Kidney (tissue), 14 donors: ENCODE results near the gene ITPKC. TPM values are rescaled to one million over a fixed set of nuclear protein-coding genes. Genes with fewer than 3 reads are reported as not detected.

Experiments
- DNase-seq, 5 donors: peaks; one replicate each; pipeline ENCODE4 v3.0.0-alpha.2; 2013 to 2020
- FAIRE-seq: peaks from 2 replicates; lab custom pipeline; 2012; peaks lifted over from hg19 to GRCh38; lab: Jason Lieb, UNC
- H3K27ac ChIP-seq, 2 donors: one replicate each; pipeline ENCODE4 v1.7.0; 2013; ENCODE audit warnings: low read depth in 2 of 2, low read length in 2 of 2, inconsistent platforms in 1 of 2
- H3K27me3 ChIP-seq: one replicate; pipeline ENCODE4 v1.7.1; 2013; ENCODE audit warnings: low read length, inconsistent platforms; ENCODE audit not compliant: control insufficient read depth, insufficient read depth
- H3K36me3 ChIP-seq, 3 donors: one replicate each; pipeline versions ENCODE4 v1.7.0 to v1.7.1; 2013; ENCODE audit warnings: low read length in 3 of 3, control low read depth in 1 of 3, inconsistent platforms in 1 of 3; ENCODE audit not compliant: insufficient read depth in 3 of 3, control insufficient read depth in 2 of 3
- H3K4me1 ChIP-seq, 3 donors: one replicate each; pipeline versions ENCODE4 v1.7.0 to v1.7.1; 2013; ENCODE audit warnings: low read length in 3 of 3, inconsistent platforms in 1 of 3, low read depth in 1 of 3; ENCODE audit not compliant: control insufficient read depth in 2 of 3, insufficient read depth in 2 of 3
- H3K4me3 ChIP-seq, 3 donors: one replicate each; pipeline versions ENCODE4 v1.7.0 to v1.8.1; 2013; ENCODE audit warnings: low read length in 3 of 3, control low read depth in 1 of 3, inconsistent platforms in 1 of 3
- H3K9ac ChIP-seq, 3 donors: one replicate each; pipeline versions ENCODE4 v1.7.0 to v1.7.1; 2013; ENCODE audit warnings: low read length in 3 of 3, control low read depth in 1 of 3, inconsistent platforms in 1 of 3
- H3K9me3 ChIP-seq, 3 donors: one replicate each; pipeline versions ENCODE4 v1.7.0 to v1.7.1; 2013; ENCODE audit warnings: low read length in 3 of 3, control low read depth in 1 of 3, inconsistent platforms in 1 of 3; ENCODE audit not compliant: control insufficient read depth in 2 of 3, insufficient read depth in 1 of 3
- CTCF ChIP-seq: IDR thresholded peaks from 3 replicates; pipeline ENCODE4 v1.5.1; 2012; ENCODE audit warnings: mild to moderate bottlenecking, moderate library complexity, borderline replicate concordance; ENCODE audit not compliant: insufficient read depth; ENCODE audit errors: extremely low read depth
- intact Hi-C: fragments of 100-400 bp; cut with DNase I; formaldehyde crosslinking; loops from one replicate; pipeline ENCODE4 v1.11.1; 2022
- polyA plus RNA-seq: library from polyadenylated mRNA; stranded (reverse); fragments of 350-450 nt; fragmentation: Illumina TruSeq; extraction: RNeasy Lipid Tissue Mini Kit (QIAGEN cat#74804); gene quantifications from one replicate; pipeline ENCODE4 v1.2.3, GENCODE V29; 2014; ENCODE audit warnings: low read depth, low replicate concordance; ENCODE audit not compliant: insufficient read depth
- total RNA-seq: library from RNA; stranded (reverse); fragmentation: NEBNext Ultra II Directional; extraction: Animal tissue kit (Norgen Biotek cat#: 25700); gene quantifications from one replicate; pipeline ENCODE4 v1.2.1, GENCODE V29; 2021
- donor health status: control.
- donor health status: control.
- donor health status: control.
- donor health status: control.
- donor health status: control.
- donor health status: DM: yes; HTN: yes; CAD: no.
- donor health status: Normal renal cell carcinoma (clear cell type).

Gene ITPKC
- total and polyA plus RNA-seq, 2 donors from 2014 or later: 14.3 to 27.9 TPM

GRCh38 chr19:40737102-40737644, 20.3 kb downstream of the ITPKC start:
- H3K27ac ChIP-seq: no peak overlapping the region
- no peak overlapping the region for H3K9ac ChIP-seq
- peaks cover 4 to 50% (median 34%) of the 10 kb centered on the region in 3 donors for H3K36me3 ChIP-seq
- H3K9me3 ChIP-seq: no peaks in the 10 kb centered on the region
- no peaks in the 10 kb centered on the region for H3K4me1 ChIP-seq
- H3K27me3 ChIP-seq: no peaks in the 10 kb centered on the region
- FAIRE-seq: no peak
- H3K4me3 ChIP-seq: no peak overlapping the region
- TF ChIP-seq CTCF: no peak
- no peak for DNase-seq
- intact Hi-C loops: no loop called here

GRCh38 chr19:40739030-40739839, 22.3 kb downstream of the ITPKC start:
- no peak overlapping the region for H3K9ac ChIP-seq
- TF ChIP-seq CTCF: no peak
- peaks cover 4 to 32% (median 21%) of the 10 kb centered on the region in 3 donors for H3K36me3 ChIP-seq
- intact Hi-C loops: no loop called here
- no peak for DNase-seq
- no peaks in the 10 kb centered on the region for H3K4me1 ChIP-seq
- no peaks in the 10 kb centered on the region for H3K27me3 ChIP-seq
- no peak overlapping the region for H3K4me3 ChIP-seq
- no peak overlapping the region for H3K27ac ChIP-seq
- H3K9me3 ChIP-seq: no peaks in the 10 kb centered on the region
- no peak for FAIRE-seq

GRCh38 chr19:40739871-40740703, 23.2 kb downstream of the ITPKC start:
- no peak for TF ChIP-seq CTCF
- Histone ChIP-seq H3K9ac (no peak overlapping the region), H3K4me1 (peaks cover 0 to 2% (median 0%) of the 10 kb centered on the region in 3 donors), H3K9me3 (no peaks in the 10 kb centered on the region), H3K36me3 (peaks cover 4 to 26% (median 19%) of the 10 kb centered on the region in 3 donors), H3K27me3 (no peaks in the 10 kb centered on the region), H3K27ac (no peak overlapping the region), H3K4me3 (no peak overlapping the region)
- DNase-seq: no peak
- FAIRE-seq: no peak
- intact Hi-C loops: no loop called here
